ENCODE results near the gene GCA.

GCA gene

GRCh38 chr2:162327806-162328205 lies 16.1 kb upstream of the GCA start:
- DNase-seq (ENCODE audit: low spot score) (no peak), FAIRE-seq (no peak)

DNA sequence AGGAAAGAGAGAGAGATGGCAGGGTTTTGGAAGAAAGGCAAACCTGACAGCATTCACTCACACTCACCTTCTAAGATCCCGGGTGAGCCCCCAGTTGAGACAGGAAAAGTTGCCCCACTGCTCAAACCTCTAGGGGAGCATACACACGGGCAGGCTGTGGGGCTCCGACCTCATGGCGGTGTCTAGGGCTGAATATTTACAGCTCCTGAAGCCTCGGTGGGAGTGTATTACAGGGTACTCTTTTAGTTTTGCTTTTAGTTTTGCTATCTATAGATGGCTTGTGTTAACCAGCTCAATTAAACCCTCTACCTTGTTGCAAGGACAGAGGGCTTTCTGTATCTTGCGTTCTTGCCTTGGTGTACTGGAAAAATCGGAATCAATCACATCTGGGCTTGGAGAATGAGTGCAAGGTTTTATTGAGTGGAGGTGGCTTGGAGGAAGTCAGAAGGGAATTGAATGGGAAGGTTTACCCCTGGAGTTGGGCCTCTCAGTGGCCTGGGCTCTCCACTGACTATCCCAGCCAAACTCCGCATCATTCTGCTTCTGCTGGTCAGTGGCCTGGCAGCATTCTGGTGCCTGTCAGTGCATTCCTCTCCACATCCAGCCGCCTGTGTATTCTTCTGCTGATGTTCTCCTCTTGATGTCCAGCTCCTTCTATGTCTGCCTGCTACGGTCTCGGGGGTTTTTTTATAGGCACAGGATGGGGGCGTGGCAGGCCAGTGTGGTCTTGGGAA lies 15.3 kb upstream of the GCA start:
- no peak for DNase-seq (ENCODE audit: low spot score)
- FAIRE-seq, result no peak

- DNase-seq (ENCODE audit: low spot score) (no peak), FAIRE-seq (no peak)
Measured at GRCh38 chr2:162330881-162331280, 13.1 kb upstream of the GCA start.

DNA sequence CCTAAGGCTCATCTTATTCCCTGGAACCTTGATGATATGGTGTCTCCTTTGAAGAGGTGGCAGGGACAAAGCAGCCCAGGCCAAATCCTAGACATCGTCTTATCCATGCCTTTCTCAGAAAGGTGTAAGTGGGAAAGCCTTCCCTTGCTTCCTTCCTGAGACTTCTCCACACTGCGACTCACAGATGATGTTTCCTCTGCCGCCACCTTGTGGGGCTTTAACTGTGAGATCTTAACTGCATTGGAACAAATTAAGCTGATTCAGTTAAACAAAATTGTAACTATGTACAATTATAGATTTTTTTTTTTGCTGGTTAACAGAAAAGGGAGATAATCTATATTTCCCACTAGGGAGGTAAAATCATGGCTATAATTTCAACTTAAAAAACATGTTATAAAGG lies 10.0 kb upstream of the GCA start:
- DNase-seq (ENCODE audit: low spot score) (peak; percentile 44), FAIRE-seq (no peak)

- no peak for FAIRE-seq
Measured at GRCh38 chr2:162337868-162338267, 6.1 kb upstream of the GCA start.

GRCh38 chr2:162340822-162341221 lies 3.1 kb upstream of the GCA start:
- DNase-seq (ENCODE audit: low spot score), result no peak
- FAIRE-seq, result no peak

More at GRCh38 chr2:162337868-162338267, 6.1 kb upstream of the GCA start:
- no peak for DNase-seq (ENCODE audit: low spot score)

GRCh38 chr2:162342321-162342720 lies 1.6 kb upstream of the GCA start:
- FAIRE-seq (no peak), DNase-seq (ENCODE audit: low spot score) (no peak)

DNA sequence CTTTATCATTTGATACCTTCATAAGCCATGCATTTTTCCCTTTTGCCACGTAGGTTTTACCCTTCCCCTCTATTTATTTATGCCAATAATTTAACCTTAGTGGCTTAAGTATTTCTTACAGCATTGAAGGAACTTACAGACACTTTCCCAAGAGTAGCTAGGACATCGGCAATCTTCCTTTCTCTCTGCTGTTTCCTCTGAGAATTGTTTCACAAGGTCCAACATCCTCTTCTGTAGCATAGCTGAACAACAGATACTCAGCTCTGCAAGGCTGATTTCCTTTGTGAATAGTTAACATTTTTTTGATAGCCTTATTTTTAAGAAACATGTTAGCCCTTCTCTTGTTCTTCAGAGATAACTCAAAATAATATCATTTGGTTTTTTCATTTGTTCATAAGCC lies 1.1 kb upstream of the GCA start:
- DNase-seq (ENCODE audit: low spot score), result no peak
- no peak for FAIRE-seq

DNA sequence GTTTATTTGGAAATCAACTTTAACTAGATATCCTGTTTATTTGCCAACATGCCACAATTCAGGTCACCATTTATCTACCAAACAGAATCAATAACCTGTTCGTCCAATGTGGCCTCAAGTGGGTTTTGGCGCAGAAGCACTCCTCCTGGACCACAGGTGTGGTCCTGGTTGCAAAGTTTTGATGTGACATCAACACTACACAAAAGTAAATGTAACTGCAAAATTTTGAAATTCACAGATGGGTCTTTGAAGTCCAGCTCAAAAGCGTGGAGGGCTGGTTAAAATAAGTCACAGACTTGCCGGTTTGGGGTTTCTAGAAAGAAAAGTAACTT lies 474 bp upstream of the GCA start:
- DNase-seq (ENCODE audit: low spot score) (no peak), FAIRE-seq (no peak)

DNA sequence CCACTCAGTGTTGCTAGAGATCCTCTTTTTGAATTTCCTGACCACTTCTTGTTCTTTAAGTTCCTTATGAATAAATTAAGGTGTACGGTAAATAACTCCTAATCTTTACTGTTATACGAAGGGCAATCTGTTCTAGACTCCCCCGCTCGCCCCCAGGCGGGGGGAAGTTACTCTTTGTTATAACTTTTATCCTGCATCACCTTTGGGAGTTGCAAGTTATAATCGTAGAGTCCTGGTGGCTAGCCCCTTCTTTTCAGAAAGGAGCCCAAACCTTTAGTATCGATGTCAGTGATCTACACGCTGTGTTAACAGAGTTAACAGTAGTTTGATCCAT lies 652 bp downstream of the GCA start:
- FAIRE-seq (no peak), DNase-seq (ENCODE audit: low spot score) (peak; percentile 4)

GRCh38 chr2:162365392-162365791 lies 21.5 kb downstream of the GCA start:
- DNase-seq (ENCODE audit: low spot score) (no peak), FAIRE-seq (no peak)

DNA sequence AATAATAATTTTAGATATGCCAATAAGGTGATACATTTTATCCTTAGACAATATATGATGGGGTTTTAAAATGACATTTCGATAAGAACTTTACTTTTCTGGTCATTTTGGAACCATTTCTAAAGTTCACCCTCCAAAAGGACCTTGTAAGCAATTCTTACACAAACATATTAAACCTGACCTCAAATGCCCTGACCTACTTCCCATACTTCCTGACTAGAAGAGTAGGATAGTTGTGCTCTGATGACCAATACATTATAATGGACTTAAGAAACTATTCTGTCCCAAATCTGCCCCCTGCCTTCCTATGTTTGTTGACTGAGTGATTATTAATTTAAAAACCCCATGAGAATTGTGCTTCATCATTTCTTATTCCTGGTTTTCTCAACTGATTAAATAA lies 24.6 kb downstream of the GCA start:
- DNase-seq (ENCODE audit: low spot score) (no peak), FAIRE-seq (no peak)

DNA sequence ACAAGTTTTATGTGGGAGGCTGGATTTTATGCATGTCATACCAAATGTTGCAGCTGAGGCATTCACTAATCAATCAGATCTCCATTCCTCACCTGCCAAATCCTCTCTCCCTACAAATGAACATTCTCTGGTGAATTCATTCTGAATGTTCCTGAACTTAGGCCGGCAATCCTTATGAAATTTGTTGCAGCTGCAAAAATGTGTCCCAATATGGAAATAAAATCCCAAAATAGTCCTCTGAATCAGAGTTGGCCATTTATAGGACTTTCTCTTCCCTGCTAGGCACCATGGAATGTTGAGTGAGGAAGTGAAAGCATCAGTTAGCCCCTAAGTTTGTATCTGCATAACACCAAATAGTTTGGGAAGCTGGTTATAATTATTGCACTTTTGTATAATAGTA lies 25.6 kb downstream of the GCA start:
- DNase-seq (ENCODE audit: low spot score), result no peak
- FAIRE-seq, result no peak

- FAIRE-seq, result no peak
- DNase-seq (ENCODE audit: low spot score), result no peak
Measured at GRCh38 chr2:162370931-162371330, 27.0 kb downstream of the GCA start.

DNA sequence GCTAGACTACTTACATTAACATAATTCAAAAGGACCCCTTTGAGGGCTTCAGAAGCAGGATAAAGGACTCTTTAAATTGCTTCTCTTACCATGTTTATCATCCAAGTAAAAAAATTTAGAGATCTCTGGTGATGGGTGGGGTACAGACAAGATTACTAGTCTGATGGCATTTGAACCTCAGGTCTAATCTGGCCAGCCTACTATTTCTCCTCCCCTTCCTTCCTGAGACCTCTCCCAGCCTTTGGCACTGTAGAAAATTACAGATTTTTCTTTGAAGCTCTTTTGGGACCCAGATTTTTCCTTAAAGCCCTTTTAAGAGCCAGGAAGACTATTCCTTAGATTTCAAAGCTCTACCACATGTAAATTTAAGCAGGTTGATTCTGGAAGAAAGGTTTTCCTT lies 28.9 kb downstream of the GCA start:
- no peak for DNase-seq (ENCODE audit: low spot score)
- FAIRE-seq, result no peak

DNA sequence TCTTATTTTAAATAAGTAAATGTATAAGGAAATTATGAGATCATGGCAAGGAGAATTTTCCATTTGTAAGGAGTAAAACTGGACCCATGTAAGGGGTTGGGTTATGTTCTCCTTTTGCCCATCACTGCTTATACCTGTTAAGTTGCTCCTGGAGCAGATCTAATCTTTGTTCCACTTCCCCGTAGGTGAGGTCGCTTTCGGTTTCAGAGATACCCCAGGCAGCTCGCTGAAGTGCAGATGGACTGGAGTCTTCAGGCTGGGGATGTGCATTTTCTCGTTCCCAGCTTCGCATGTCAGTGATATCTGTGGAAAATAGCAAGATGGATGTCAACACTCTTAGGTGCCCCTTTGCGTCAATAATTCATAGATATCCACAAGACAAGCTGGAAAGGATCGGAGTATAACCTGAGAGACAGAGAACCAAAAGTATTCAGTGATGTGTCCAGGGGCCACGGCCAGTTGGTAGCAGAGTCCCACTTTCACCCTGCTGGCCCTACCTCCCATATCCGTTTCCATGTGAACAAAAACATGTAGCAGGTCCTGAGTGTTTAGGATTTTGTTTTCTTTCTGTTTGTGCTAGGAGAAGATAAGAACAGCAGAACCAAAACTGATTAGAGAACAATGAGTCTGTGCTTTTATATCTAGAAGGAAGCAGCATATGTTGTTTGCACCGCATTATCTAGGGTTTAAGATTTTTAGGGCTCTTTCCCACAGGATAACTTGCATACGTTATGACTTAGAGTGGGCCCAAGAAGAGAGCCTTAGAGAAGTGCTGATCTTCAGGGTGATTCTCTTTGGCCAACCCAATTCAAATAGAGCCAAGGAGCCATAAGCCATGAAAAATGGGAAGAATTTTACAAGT lies 36.0 kb downstream of the GCA start:
- DNase-seq (ENCODE audit: low spot score) (peak; percentile 8), FAIRE-seq (no peak)

- no peak for FAIRE-seq
- DNase-seq (ENCODE audit: low spot score), result no peak
Measured at GRCh38 chr2:162381851-162382250, 37.9 kb downstream of the GCA start.

DNA sequence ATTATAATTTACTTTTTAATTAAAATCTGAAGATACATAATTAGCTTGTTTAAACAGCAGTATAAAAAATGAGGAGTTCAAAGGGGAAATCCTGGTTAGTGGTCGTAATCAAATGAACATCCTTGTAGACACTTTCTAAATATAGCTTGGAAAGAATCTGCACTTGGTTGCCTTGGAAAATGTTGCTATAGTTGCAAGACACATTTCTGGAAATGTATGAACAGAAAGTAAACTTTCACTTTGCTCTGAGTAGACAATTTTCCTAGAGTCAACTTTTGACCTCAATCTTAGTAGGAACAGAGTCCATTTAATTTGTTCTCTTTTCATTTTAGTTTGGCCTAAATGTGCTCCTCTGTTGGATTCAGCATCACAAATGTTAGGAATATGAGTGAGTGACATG lies 38.3 kb downstream of the GCA start:
- FAIRE-seq (no peak), DNase-seq (ENCODE audit: low spot score) (no peak)

GRCh38 chr2:162385536-162385935 lies 41.6 kb downstream of the GCA start:
- no peak for DNase-seq (ENCODE audit: low spot score)
- FAIRE-seq, result no peak

DNA sequence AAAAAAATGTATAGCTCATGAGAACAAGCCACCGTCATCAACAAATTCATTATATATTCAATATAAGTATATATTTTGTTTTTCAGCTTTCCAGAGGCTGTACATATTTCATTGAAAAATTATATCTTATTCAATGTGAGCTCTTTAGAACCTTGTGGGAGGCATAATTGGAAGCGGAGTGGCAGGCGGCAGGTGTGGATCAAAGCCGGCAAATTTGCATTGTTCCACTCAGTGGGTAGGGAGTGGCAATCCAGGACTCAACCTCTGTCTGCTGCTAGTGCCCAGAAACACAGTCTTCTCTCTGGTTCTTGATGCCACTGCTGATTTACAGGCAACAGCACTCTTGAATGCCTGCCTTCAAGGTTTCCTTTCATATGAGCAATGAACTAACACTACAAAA lies 46.9 kb downstream of the GCA start:
- DNase-seq (ENCODE audit: low spot score), result no peak

DNA sequence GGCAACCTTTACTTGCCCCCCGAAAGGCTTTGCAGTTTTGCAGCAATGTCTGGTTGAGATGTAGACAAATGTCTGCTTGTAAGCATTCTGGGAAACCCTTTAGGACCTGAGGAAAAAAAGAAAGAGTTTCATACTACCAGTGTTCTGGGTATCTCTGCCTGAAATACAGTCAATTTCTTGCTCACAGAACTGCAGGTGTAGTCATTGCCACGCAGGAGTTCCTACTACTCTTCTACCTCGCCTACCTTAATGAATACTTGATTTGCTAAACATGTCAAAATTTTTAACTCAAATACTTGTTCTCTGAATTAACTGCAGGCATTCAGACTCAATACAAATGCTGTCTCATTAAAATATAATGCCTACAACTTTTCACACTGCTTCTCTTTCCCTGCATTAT lies 56.4 kb downstream of the GCA start:
- no peak for FAIRE-seq
- no peak for DNase-seq (ENCODE audit: low spot score)

More for the DNA sequence above, 46.9 kb downstream of the GCA start:
- FAIRE-seq, result no peak

DNA sequence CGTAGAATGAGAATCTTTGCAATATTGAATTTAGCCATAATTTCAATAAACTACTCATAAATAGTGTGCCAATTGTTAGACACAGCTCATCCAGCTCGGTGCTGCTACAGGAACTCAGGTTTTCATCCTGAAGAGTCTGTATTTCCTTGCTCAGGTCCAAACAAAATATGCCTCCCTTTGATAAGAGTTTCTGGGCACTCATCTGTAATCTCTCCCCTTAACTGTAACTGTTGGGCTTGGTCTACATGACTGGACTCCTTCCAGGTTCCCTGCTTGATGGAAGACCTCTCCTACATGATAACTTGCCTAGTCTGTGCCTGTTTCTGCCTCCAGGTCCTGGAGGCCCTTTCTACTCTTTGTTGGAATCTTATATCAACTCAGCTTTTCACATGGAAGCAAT lies 57.9 kb downstream of the GCA start:
- DNase-seq (ENCODE audit: low spot score) (no peak), FAIRE-seq (no peak)

DNA sequence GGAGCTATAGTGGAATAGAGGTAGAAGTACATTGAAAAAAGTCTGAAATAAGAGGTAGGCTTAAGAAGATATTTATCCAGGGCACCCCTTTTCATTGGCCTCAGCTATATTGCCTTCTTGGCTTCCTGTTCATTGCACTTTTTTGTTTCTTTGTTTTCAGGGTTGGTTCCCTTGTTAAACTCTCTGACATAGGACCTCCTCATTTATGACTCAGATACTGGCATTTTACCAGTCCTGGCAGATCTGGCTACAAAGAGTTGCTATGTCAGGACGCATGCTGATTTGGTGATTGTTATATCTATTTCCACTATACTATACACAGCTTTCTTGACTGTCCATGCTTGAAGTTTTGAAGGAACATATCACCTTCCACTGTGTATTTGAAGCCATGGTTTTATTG lies 60.0 kb downstream of the GCA start:
- peak; percentile 29 for DNase-seq (ENCODE audit: low spot score)
- no peak for FAIRE-seq

Data from urothelium cell line (cell line).